GM21619 (cell line): ENCODE results near the gene TTC23.
"Not testable (repeated sequence)": the region's sequence is repeated elsewhere in the genome, so short reads cannot be mapped to it uniquely, and the experiment has no call there.

ENCODE experiments used
- ATAC-seq: cut with Tn5 transposase; IDR thresholded peaks from one replicate; pipeline ENCODE4 v1.9.1; 2021; ENCODE audit not compliant: unreplicated experiment

Gene TTC23

DNA sequence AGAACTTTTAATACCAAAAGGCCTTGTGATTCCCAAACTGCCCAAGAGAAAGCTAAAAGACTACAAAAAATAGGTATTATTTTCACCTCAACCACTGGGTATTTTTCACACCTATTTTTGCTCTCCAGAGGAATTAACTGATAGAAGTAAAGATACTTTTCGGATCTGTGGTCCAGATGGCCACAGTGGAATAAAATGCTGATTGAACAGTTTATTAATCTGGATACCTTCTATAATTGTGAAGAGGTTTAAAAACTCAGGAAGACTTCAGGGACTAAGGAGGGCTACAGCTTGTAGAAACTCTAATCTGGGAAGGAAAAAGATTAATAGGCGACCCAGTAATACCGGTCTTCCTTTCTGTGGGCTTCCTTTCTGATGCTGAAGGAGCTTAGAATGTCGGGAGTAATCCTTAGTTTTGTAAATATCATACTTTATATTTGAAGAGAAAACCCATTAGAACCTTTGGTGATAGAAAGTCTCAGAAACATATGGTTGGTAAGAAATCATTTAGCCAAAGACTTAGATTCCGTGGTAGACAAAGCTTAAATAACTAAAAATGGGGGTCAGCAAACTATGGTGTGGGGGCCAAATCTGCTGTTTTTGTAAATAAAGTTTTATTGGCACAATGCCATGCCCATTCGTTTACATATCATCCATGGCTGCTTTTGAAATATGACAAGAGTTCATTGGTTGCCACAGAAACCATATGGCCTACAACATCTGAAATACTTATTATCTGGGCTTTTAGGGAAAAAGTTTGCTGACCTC lies 47.8 kb downstream of the TTC23 start:
- no peak for ATAC-seq

DNA sequence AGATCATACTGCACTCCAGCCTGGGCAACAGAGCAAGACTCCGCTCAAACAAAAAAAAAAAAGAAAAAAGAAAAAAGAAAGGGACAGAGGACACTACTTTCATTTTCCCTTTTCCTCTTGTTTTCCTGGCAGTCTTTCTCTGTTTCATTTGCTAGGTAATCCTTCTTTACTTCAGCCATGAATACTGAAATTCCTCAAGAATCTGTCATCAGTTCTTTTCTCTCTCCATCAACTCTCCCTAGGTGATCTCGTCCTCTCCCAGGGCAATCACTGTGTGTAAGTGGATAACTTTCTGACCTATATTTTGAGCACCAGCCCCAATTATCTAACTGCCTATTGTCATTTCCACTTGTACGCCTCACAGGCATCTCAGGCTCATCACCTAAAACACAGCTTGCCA lies 51.5 kb downstream of the TTC23 start:
- ATAC-seq, result no peak

DNA sequence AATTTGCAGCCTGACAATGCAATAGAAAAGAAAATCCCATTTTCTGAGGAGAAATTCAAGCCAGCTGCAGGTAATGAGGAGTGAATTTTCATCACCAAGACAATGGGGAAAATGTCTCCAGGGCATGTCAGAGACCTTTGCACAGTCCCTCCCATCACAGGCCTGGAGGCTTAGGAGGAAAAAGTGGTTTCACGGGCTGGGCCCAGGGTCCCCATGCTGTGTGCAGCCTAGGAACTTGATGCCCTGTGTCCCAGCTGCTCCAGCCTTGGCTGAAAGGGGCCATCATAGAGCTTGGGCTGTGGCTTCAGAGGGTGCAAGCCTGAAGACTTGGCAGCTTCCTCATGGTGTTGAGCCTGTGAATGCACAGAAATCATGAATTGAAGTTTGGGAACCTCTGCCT lies 57.2 kb downstream of the TTC23 start:
- not testable (repeated sequence) for ATAC-seq

DNA sequence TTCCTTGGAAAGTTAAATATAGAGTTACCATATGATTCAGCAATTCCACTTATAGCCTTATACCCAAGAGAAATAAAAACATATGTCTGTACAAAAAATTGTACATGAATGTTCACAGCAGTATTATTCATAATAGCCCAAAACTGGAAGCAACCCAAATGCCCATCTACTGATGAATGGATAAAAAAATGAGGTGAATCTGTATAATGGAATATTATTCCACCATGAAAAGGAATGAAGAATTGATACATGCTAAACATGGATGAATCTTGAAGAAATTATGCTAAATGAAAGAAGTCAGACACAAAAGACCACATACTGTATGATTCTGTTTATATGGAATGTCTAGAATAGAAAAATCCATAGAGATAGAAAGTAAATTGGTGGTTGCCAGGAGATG lies 61.4 kb downstream of the TTC23 start:
- no peak for ATAC-seq

DNA sequence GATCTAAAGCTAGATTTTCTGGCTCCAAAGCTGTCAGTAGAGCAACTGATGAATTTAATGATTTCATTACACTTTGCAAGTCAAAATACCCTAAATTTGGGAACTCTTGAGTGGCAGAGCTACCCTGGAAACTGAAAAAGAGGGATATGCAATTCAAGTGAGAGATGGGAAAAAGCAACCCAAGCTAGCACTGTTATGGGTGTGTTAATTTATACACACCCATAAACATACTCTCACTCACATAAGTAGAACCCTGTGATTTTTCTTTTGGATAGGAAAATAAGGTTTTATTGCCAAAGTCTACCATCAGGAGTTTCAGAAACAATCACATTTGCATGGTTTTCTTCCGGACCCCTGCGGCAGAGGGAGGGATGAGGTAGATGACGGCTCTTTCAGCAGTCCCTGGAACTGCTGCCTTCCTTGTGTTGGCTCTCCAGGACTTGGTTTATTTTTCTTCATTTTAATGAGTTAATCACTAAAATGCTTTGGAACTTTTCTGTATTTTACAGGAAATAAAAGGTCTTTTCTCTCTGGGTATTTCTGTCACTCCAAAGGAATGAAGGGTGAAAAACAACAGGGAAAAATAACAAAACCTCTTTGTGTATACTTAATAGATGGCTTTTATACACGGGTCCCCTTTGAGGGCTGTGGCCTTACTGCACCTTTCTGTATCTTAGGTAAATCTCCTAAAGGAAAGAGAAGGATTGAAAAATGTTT lies 63.8 kb downstream of the TTC23 start:
- no peak for ATAC-seq

DNA sequence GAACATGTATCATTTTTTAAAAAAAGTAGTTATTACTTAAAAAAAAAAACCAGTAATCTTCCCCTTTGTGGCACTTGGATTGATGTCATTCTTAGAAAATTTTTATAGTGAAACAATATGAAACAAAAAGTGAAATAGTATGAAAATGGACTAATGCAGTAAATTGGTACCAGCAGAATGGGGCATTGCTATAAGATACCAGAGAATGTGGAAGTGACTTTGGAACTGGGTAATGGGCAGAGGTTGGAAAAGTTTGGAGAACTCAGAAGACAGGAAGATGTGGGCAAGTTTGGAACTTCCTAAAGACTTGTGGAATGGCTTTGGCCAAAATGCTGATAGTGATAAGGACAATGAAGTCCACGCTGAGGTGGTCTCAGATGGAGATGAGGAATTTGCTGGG lies 66.6 kb downstream of the TTC23 start:
- ATAC-seq, result no peak

DNA sequence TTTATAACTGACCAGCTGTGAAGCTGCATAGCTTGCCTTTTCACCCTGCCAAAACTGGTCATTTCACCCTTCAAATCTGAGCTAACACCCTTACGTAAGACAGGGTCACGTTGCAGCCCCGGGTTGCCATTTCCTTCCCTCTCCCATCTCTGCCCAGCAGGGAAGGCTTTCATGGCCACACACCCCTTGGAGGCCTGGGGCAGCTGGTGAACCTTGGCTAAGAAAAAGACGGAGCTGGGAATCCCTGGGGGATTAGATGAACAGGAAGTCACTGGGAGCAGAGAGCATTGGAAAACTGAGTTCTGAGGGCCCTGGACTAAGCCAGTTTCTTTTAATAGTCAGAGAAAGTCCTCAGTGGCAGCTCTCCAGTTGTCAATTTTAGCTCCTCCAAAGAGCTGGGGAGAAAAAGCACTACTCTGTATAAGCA lies 67.8 kb downstream of the TTC23 start:
- no peak for ATAC-seq

DNA sequence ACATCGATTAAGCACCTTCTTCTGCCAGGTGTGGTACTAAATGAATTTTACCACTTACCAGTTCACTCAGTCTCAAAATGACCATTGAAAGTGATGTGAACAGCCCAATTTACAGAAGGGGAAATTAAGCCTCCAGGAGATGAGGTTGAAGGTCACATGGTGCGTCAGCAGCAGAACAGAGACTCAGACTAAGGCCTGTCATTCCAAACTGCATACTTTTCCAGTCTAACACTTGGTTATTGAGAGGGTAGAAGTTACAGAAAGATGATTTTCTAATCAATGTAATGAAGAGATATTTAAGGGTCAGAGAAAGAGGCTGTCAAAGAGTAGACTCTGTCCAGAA lies 68.4 kb downstream of the TTC23 start:
- no peak for ATAC-seq

DNA sequence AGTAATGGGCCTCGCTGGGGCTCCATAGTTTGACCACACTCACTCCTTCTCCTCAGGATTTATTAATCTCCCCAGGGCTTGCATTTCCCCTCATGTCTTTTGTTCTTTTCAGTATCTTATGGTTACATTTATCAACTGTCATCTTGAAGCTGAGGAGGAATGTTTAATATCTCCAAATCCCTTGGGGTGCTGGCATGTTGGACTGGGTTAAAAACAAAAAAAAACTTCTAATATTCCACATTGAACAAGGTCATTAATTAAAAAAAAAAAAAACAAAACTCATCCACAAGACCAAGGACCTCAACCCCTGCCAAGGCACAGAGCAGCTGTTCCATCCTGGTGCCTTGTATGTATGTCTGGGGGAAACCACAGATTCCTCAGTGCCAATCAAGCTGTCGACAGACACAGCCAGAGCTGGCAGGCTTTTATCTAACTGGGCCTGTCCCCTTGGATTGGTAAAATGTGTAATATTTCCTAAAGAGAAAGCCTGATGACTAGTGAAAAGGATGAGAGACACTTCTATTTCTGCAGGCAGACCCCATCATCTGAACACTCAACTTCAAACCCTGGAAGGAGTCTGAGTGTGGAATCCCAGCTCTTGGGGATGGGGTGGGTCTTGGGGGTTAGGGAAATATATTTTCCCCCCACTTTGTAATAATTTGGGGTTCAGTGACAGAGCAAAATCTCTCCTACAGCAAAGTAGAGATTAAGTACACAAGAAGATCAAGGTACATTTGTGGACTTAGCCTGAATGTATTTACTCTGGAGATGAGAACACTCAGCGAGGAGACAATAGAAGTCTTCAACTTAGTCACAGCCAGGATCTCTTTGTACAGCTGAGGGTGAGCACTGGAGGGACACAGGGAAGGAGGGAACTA lies 69.1 kb downstream of the TTC23 start:
- no peak for ATAC-seq

DNA sequence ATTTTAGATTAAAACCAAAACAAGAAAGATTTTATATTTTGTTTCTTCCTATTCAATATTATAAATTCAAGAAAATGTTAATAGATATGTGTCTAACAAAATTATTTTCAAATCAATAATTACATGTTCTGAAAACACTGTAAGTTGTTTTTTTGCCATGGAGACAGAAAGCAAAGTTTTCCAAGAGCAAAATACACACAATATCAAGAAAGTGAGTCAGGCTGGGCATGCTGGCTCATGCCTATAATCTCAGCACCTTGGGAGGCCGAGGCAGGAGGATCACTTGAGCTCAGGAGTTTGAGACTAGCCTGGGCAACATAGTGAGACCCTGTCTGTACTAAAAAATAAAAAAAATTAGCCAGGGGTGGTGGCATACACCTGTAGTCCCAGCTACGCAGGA lies 71.7 kb downstream of the TTC23 start:
- ATAC-seq, result no peak

DNA sequence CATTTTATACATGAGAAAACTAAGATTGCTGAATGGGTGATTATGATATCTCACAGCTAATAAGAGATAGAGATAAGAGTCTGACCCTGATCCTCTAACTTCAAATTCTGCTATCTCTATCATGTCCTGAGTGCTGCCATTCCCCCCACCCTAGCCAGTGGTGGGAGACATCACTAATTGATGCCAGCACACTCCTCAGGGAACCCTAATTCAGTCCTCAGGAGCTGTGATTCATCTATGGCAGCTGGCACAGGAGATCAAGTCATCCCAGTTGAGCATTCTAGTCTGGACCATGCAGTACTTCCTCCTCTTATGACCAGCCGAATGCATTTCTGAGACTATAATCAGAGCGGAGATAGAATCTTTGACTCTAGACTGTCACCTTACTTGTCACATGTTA lies 72.6 kb downstream of the TTC23 start:
- ATAC-seq, result no peak

DNA sequence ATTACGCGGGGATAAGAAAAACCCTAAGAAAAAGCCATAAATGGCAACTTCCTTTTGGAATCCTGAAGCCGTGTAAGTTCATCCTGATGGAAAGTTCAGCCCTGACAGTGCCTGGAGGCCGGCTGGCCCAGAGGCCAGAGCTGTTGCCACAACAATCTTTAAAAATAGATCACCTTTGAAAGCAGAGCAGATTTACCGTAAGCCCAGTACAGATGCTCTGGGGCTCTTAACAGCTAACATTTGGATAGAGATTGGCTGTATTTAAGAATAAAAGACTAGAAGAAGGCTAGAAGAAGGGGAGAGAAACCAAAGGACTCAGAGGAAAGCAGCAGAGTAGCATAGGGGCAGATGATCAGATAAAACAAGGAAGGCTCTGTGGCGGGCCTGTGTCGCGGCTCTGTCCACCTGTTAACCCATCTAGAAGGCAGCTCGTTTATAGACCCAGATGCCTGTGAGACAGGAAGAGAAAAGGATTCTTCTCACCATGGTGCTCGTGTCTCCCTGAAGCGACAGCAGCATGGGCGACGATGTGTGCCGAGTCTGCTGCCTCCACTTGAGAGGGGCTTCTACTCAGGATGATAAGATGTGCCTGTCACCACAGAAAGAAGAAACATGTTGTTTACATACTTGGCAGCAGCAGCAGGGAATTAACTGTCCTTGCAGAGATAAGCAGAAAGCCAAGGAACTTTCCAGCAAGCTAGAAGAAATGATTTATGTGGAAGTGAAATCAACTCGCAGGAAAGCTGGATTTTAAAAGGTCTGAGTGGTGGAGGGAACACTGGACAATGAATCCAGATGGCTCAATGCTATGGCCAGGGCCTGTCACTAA lies 74.6 kb downstream of the TTC23 start:
- no peak for ATAC-seq

DNA sequence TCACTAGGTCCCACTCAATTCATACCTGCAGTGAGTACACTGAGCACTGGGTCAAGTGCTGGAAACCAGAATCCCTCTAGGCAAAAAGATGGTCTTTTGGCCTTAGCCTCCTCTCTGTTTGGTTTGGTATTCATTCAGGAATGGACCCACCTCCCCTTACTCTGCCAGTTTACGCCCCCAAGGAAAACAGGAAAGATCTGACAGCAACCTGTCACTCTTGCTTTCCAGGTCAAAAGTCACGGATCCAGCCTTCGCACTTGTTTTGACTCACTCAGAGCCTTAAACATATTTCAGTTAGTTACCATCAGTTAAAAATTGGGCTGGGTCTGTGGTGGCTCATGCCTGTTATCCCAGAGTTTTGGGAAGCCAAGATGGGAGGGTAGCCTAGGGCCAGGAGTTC lies 76.4 kb downstream of the TTC23 start:
- no peak for ATAC-seq

DNA sequence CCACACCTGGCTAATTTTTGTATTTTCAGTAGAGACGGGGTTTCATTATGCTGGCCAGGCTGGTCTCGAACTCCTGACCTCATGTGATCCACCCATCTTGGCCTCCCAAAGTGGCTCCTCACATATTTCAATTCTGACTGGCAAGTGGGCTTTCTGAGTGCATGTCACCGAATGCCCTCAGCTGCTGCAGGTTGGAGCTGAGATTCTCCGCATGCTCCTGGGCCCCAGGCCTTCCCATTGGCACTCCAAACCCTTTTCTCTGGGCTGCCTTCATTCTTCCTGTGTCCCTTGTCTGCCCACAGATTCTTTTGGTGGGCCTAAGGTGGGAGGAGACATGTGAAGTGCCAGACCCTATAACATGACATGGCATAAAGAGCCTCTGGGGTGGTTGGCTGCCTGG lies 77.2 kb downstream of the TTC23 start:
- no peak for ATAC-seq

DNA sequence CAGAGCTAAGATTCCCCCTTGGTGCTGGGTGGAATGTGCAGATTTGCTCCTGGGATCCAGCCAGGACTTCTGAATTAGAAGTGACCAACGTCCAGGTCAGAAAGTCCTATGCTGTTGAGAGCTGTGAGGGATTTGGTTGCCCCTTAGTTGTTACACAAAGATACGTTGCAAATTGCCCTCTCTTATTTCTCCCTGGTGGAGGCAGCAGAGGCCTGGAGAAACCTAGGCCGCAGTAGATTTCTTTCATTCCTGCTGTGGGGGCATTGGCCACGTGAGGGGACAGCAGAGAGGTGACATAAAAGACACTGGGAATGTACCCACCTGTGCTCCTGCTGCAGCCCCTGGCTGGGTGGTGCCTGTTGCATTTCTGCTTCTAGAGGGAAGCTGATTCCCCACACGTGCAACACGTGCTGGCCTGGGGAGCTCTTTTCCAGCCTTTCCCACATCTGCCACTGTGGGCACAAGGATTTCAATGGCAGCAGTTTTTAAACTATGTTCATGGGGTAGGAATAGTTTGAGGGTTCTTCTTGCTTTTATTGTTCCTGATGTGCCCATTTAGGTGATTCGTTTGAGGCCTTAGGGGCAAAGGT lies 78.8 kb downstream of the TTC23 start:
- ATAC-seq, result no peak

DNA sequence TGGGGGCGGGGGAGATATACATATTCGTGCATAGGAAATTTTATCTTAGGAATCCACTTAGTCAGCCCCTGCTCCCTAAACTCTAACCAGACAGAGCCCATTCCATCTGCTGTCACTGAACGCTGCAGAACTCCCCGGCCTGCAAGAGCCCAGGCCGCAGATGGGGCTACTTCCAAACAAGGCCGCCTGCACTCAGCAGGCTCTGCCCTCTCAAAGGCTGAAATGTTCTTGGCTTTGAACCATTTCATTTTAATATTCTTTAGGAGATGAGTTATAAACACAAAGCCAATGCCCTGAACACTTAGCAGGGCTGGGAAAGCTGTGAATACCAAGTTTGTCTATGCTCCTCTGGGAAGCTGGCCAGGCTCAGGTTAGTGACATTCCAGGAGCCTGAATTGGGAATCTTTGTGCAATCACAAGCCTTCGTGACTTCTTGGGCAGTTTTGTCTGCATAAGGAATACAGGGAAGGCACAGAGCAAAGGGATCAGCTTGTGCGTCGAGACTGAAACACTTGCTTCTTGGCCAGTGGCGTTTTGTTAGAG lies 79.5 kb downstream of the TTC23 start:
- no peak for ATAC-seq

DNA sequence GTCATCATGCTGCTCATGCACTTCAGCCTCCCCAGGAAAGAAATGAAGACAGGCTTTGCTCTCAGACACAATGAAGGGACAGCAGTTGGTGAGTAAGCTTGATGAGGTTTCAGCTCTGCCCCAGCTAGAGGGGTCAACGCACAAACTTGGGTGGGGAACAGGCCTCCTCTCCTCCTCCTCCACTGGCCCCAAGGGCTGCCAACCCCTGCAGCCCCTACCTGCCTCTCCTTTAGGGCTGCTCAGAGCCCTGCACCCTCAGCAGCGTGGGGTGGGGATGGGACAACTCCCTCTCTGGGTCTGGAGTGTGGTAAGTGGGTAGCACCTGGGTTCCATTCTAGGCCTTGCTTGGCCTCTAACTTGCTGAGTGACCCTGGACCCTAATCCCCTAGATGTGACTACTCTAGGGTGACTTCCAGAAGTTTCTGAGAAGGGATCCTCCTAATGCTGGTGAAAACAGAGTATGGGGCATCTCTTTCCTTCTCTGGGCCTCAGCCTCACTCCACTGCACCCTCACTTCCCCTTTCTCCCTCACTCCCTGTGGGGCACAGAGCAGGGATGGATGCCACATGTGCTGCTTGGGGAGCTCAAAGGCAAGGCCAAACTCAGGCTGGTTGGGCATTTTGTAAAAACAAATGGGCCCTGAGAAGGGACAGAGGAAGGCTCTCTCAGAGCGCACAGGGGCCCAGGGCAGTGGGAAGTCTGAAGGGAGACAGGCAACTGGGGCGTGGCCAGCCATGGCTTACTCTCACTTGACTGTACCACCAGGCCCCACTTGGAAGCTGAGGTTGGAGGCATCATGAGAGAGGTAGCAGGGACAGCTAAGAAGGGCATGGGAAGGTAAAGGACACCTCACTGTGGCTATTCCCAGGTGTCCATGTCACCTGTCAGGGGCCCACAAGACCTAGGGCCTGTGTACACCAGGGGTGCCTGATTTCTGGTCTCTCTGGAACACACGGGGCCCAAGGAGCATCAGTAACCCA lies 80.5 kb downstream of the TTC23 start:
- ATAC-seq, result no peak

DNA sequence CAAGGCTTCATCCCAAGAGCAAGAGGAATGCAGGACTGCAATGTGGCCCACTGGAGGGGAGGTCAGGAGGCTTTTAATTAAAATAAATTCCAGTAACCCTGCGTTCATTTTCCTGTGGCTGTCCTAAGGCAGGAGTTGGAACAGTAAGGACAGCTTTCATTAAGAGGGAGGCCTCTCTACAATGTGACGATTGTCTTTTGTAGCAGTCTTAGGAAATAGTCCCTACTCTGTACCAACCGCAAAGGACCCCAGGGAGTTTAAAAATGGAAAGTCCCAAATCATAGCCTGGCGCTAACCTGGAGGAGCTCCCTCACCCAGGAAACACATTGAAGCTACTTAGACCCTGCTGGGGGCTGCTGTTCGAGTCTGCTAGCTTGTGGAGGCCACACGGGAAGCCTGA lies 81.7 kb downstream of the TTC23 start:
- ATAC-seq, result no peak

DNA sequence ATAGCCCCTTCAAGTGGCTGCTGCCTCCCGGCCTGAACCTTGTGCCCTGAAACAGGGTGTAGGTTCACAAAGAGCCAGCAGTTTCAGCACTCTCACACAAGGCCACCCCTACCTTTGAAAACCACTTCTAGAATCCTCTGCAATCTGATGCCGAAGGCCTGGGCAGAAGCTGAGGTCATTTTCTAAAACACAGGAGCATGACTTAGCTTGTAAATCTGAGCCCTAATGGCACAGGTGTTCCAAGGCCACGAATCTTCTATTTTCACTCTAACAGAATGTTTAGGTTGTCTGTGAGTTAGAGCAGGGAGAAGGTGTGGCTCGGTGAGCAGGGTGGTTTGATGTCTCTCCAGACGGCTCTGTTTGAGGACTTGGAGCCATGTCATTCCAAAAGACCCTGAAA lies 82.2 kb downstream of the TTC23 start:
- ATAC-seq, result no peak
